ENCODE data around the gene CDH23. TPM values are rescaled to one million over a fixed set of nuclear protein-coding genes. Genes with fewer than 3 reads are reported as not detected.

Gene CDH23
- total RNA-seq, 2 donors from 2014 or later = 1.1 to 2.8 TPM

- H3K27ac Mint-ChIP-seq = no peak overlapping the region
- peak in 1 of 2 donors; percentile 23 for DNase-seq
Observed at GRCh38 chr10:71684356-71685173, 287.8 kb downstream of the CDH23 start.

DNA sequence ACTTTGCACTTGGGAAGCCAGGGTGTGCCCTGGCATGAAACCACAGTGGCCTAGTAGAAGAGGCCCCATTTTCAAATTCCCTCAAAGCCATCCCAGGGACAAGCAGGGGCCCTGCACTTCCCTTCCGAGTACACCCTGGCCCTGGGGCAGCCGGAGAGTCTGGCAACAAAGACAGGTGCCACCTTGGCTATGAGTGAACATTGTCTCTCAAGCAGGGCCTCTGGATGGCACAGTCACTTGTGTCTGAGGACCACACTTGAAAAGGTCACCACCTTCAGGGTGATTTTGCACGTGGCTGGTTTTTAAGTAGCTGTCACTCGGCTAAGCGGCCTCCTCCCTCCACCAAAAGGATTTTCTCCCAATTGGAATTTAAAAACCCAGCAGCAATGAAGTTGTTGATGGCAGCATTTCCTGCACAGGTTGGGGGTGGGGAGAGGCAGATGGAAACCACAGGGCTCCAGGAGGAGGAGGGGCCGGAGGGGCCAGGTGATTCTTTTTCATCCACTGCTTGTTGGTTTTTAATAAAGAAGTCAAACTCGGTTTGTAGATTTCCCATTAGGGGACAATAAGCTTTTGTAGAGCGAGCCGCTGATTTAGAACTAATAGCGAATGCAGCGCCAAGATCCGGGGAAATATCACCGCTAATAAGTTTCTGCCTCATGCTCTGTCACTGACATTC, 289.0 kb downstream of the CDH23 start:
- ATAC-seq (replicated peaks in 1 of 2) = no peak
- no peaks in the 10 kb centered on the region for H3K27me3 Mint-ChIP-seq (ENCODE audit: low read depth)
- H3K27ac Mint-ChIP-seq = no peak overlapping the region

More at GRCh38 chr10:71684356-71685173, 287.8 kb downstream of the CDH23 start:
- H3K4me1 Mint-ChIP-seq (ENCODE audit: low read depth) = no peaks in the 10 kb centered on the region
- peaks cover 0 to 3% of the 10 kb centered on the region in 2 donors for H3K9me3 Mint-ChIP-seq
- peaks cover 0 to 3% of the 10 kb centered on the region in 2 donors for H3K36me3 Mint-ChIP-seq (ENCODE audit: insufficient read depth in 2 of 2)
- H3K27me3 Mint-ChIP-seq (ENCODE audit: low read depth) = no peaks in the 10 kb centered on the region
- no peak overlapping the region for H3K4me3 Mint-ChIP-seq
- no peak for ATAC-seq (replicated peaks in 1 of 2)

DNA sequence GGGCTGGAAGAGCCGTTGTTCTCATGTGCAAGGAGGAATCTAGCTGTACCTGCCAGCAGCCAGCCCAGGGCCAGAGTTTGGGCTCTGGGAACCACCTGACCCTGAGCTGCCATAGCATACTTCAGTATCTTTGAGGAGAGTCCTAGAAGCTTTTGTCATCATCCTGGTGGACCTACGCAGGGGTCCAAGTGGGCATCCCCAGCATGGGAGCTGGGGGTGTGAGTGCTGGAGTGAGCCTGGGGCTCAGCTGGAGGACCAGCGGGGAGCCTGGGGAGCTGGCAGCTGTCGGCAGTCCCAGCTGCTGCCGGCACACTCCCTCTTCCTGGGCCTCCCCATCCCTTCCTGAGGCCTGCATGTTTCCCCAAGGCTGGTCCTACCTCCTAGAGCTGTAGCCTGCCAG, 290.4 kb downstream of the CDH23 start:
- no peaks in the 10 kb centered on the region for H3K27me3 Mint-ChIP-seq (ENCODE audit: low read depth)
- no peak overlapping the region for H3K27ac Mint-ChIP-seq

More for the DNA sequence above, 289.0 kb downstream of the CDH23 start:
- no peak for DNase-seq
- Mint-ChIP-seq H3K4me3 (no peak overlapping the region), H3K36me3 (ENCODE audit: insufficient read depth in 2 of 2) (peaks cover 0 to 3% of the 10 kb centered on the region in 2 donors), H3K4me1 (ENCODE audit: low read depth) (no peaks in the 10 kb centered on the region), H3K9me3 (peaks cover 0 to 3% of the 10 kb centered on the region in 2 donors)

GRCh38 chr10:71687480-71687879, 290.8 kb downstream of the CDH23 start:
- Mint-ChIP-seq H3K4me1 (ENCODE audit: low read depth) (no peaks in the 10 kb centered on the region), H3K9me3 (peaks cover 0 to 3% of the 10 kb centered on the region in 2 donors), H3K36me3 (ENCODE audit: insufficient read depth in 2 of 2) (peaks cover 0 to 3% of the 10 kb centered on the region in 2 donors), H3K27me3 (ENCODE audit: low read depth) (no peaks in the 10 kb centered on the region), H3K4me3 (no peak overlapping the region), H3K27ac (no peak overlapping the region)
- DNase-seq = no peak
- ATAC-seq (replicated peaks in 1 of 2) = no peak

More for the DNA sequence above, 290.4 kb downstream of the CDH23 start:
- no peak for DNase-seq
- H3K9me3 Mint-ChIP-seq = peaks cover 0 to 3% of the 10 kb centered on the region in 2 donors
- no peak overlapping the region for H3K4me3 Mint-ChIP-seq
- no peaks in the 10 kb centered on the region for H3K4me1 Mint-ChIP-seq (ENCODE audit: low read depth)
- H3K36me3 Mint-ChIP-seq (ENCODE audit: insufficient read depth in 2 of 2) = peaks cover 0 to 3% of the 10 kb centered on the region in 2 donors
- ATAC-seq (replicated peaks in 1 of 2) = no peak

DNA sequence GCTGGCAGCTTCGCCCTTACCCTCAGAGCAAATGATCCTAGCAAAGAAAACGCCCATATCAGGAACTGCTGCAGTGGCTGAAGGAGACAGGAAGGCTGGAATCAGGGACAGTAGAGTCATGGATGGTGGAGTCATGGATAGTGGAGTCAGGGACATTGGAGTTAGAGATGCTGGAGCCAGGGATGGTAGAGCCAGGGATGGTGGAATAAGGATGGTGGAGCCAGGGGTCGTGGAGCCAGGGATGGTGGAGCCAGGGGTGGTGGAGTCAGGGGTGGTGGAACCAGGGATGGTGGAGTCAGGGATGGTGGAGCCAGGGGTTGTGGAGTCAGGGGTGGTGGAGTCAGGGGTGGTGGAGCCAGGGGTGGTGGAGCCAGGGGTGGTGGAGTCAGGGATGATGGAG, 291.5 kb downstream of the CDH23 start:
- no peaks in the 10 kb centered on the region for H3K27me3 Mint-ChIP-seq (ENCODE audit: low read depth)
- H3K4me1 Mint-ChIP-seq (ENCODE audit: low read depth) = no peaks in the 10 kb centered on the region
- ATAC-seq (replicated peaks in 1 of 2) (no peak), DNase-seq (no peak)
- peak overlapping the region; percentile 76 for H3K27ac Mint-ChIP-seq
- peaks cover 0 to 3% of the 10 kb centered on the region in 2 donors for H3K9me3 Mint-ChIP-seq
- peaks cover 0 to 3% of the 10 kb centered on the region in 2 donors for H3K36me3 Mint-ChIP-seq (ENCODE audit: insufficient read depth in 2 of 2)
- no peak overlapping the region for H3K4me3 Mint-ChIP-seq

- no peak for ATAC-seq (replicated peaks in 1 of 2)
Observed at GRCh38 chr10:71690094-71690720, 293.5 kb downstream of the CDH23 start.

GRCh38 chr10:71691405-71691804, 294.7 kb downstream of the CDH23 start:
- H3K4me1 Mint-ChIP-seq (ENCODE audit: low read depth) = peaks cover 14% of the 10 kb centered on the region
- H3K4me3 Mint-ChIP-seq = no peak overlapping the region
- ATAC-seq (replicated peaks in 1 of 2) = no peak
- DNase-seq = no peak
- no peak overlapping the region for H3K27ac Mint-ChIP-seq
- peaks cover 0 to 3% of the 10 kb centered on the region in 2 donors for H3K36me3 Mint-ChIP-seq (ENCODE audit: insufficient read depth in 2 of 2)
- peaks cover 0 to 3% of the 10 kb centered on the region in 2 donors for H3K9me3 Mint-ChIP-seq
- no peaks in the 10 kb centered on the region for H3K27me3 Mint-ChIP-seq (ENCODE audit: low read depth)

More at GRCh38 chr10:71690094-71690720, 293.5 kb downstream of the CDH23 start:
- H3K27me3 Mint-ChIP-seq (ENCODE audit: low read depth) = no peaks in the 10 kb centered on the region
- H3K4me3 Mint-ChIP-seq = no peak overlapping the region
- DNase-seq = no peak
- no peak overlapping the region for H3K27ac Mint-ChIP-seq
- peaks cover 10% of the 10 kb centered on the region for H3K4me1 Mint-ChIP-seq (ENCODE audit: low read depth)
- peaks cover 0 to 3% of the 10 kb centered on the region in 2 donors for H3K36me3 Mint-ChIP-seq (ENCODE audit: insufficient read depth in 2 of 2)
- H3K9me3 Mint-ChIP-seq = peaks cover 0 to 3% of the 10 kb centered on the region in 2 donors

DNA sequence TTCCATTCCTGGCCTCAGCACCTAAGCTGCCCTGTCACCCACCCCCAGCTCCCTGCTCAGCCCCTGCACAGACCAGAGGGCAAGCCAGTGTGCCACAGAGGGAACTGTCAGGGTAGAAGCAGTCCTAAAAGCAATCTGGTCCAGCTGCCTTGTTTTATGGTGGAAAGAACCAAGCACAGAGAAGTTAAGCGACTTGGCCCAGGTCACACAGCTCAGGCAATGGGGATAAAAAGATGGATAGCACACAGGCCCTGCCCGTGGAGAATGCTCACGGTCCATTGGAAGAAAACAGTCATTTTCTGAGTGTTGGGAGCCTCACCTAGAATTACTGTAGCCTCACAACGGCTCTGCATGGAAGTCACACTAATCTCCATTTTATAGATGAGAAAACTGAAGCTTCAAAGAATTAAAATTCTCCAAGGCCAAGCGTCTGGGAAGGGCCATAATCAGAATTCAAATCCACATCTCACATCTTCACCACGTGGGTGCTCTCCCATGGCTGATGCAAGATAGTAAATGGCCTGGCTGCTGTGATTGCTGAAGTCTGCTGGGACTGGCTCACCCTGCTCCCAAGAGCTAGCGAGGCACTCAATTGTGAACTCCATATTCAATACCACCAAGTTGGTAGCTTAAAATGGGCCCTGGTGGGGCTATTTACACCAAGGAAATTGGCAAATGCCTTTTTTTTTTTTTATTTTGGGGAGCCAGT, 296.0 kb downstream of the CDH23 start:
- Mint-ChIP-seq H3K4me1 (ENCODE audit: low read depth) (peaks cover 24% of the 10 kb centered on the region), H3K27ac (no peak overlapping the region), H3K36me3 (ENCODE audit: insufficient read depth in 2 of 2) (peaks cover 0 to 3% of the 10 kb centered on the region in 2 donors), H3K27me3 (ENCODE audit: low read depth) (no peaks in the 10 kb centered on the region), H3K4me3 (no peak overlapping the region), H3K9me3 (peaks cover 0 to 3% of the 10 kb centered on the region in 2 donors)
- DNase-seq (no peak), ATAC-seq (replicated peaks in 1 of 2) (no peak)

- H3K4me1 Mint-ChIP-seq (ENCODE audit: low read depth) = peaks cover 30% of the 10 kb centered on the region
- H3K27ac Mint-ChIP-seq = no peak overlapping the region
- no peak for ATAC-seq (replicated peaks in 1 of 2)
- H3K9me3 Mint-ChIP-seq = no peaks in the 10 kb centered on the region
- no peaks in the 10 kb centered on the region for H3K27me3 Mint-ChIP-seq (ENCODE audit: low read depth)
- H3K36me3 Mint-ChIP-seq (ENCODE audit: insufficient read depth in 2 of 2) = no peaks in the 10 kb centered on the region
- DNase-seq = no peak
- H3K4me3 Mint-ChIP-seq = no peak overlapping the region
Observed at GRCh38 chr10:71693377-71693776, 296.7 kb downstream of the CDH23 start.

DNA sequence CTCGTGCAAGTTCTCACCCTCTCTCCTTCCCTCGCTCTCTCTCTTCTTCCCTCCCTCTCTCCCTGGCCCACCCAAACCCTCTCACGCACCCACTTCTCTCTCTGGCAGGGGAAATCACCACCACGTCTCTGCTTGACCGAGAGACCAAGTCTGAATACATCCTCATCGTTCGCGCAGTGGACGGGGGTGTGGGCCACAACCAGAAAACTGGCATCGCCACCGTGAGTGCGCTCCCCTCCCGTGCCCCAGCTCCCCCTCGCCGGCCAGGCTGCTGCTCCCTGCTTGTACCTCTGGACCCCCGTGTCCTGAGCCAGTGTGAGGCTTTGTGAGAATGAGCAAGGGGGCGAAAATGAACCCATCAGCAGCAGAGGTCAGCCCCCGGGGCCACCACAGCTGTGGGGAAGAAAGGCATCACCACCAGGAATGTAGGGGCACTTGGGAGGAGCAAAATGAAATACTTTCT, 297.4 kb downstream of the CDH23 start:
- H3K4me1 Mint-ChIP-seq (ENCODE audit: low read depth) = peaks cover 37% of the 10 kb centered on the region
- ATAC-seq (replicated peaks in 1 of 2) = no peak
- H3K36me3 Mint-ChIP-seq (ENCODE audit: insufficient read depth in 2 of 2) = no peaks in the 10 kb centered on the region
- H3K4me3 Mint-ChIP-seq = peak overlapping the region; percentile 52 to 68
- no peaks in the 10 kb centered on the region for H3K27me3 Mint-ChIP-seq (ENCODE audit: low read depth)
- no peaks in the 10 kb centered on the region for H3K9me3 Mint-ChIP-seq
- no peak overlapping the region for H3K27ac Mint-ChIP-seq
- no peak for DNase-seq

DNA sequence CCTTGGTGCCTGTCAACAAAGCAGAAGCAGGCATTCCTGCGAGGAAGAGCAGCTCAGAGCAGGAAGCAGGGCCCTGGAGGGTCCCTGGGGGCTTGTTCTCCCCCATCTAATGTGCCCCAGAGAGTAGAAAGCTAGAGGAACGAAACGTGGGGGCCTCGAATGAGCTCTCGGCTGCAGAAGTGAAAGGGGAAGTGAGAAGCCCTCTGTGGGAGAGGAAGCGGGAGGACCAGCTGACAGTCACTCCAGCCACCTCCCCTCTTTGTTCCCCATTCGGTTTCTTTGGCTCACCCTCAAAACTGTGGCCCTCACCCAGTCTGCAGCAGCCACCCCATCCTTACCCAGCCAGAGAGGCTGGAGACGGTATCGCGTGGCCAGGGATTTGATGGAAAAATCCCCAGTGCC, 297.8 kb downstream of the CDH23 start:
- DNase-seq = peak; percentile 30 to 37
- Mint-ChIP-seq H3K4me1 (ENCODE audit: low read depth) (peaks cover 42% of the 10 kb centered on the region), H3K9me3 (no peaks in the 10 kb centered on the region), H3K36me3 (ENCODE audit: insufficient read depth in 2 of 2) (no peaks in the 10 kb centered on the region), H3K27ac (no peak overlapping the region), H3K27me3 (ENCODE audit: low read depth) (no peaks in the 10 kb centered on the region), H3K4me3 (peak overlapping the region; percentile 52 to 68)
- ATAC-seq (replicated peaks in 1 of 2) = peak in 1 of 2 donors; percentile 40

Data from activated T-cell treated with anti-CD3 and anti-CD28 coated beads, Interleukin-2, amount 50 U/mL, for 72 hours (primary cell).